Body of pancreas (tissue), 4 donors: ENCODE results near the gene ANKUB1. TPM values are rescaled to one million over a fixed set of nuclear protein-coding genes. Genes with fewer than 3 reads are reported as not detected.

Experiments
- ATAC-seq: fragments of 150-250 bp; one replicate; pipeline ENCODE4 v1.9.1; 2016
- DNase-seq, 4 donors: peaks; one replicate each; pipeline ENCODE4 v3.0.0-alpha.2; 2019
- H3K27ac ChIP-seq, 4 donors: fragments of 200-600 bp; sonication (generic); 1 replicate in 3 of 4; 2 replicates in 1 of 4; pipeline versions ENCODE4 v1.5.1 to v1.6.1; 2016 to 2019; ENCODE audit warnings: mild to moderate bottlenecking in 1 of 4, mixed read lengths in 1 of 4, moderate library complexity in 1 of 4
- H3K27me3 ChIP-seq, 2 donors: fragments of 200-600 bp; sonication (generic); one replicate each; pipeline ENCODE4 v1.6.0; 2016; ENCODE audit warnings: mild to moderate bottlenecking in 1 of 2
- H3K36me3 ChIP-seq, 2 donors: fragments of 200-600 bp; sonication (generic); replicated peaks in 1 of 2; 2 replicates each; pipeline ENCODE4 v1.5.1; 2016; ENCODE audit warnings: low read depth in 2 of 2; ENCODE audit not compliant: insufficient read depth in 1 of 2
- H3K4me1 ChIP-seq: fragments of 200-600 bp; sonication (generic); one replicate; pipeline ENCODE4 v1.6.0; 2016
- H3K4me3 ChIP-seq, 2 donors: fragments of 200-600 bp; sonication (generic); 1 replicate in 1 of 2; 2 replicates in 1 of 2; pipeline ENCODE4 v1.5.1; 2016 to 2019
- H3K9me3 ChIP-seq, 3 donors: fragments of 200-600 bp; sonication (generic); 1 replicate in 2 of 3; 2 replicates in 1 of 3; pipeline ENCODE4 v1.5.1; 2016
- CTCF ChIP-seq, 7 experiments: fragments of 450-650 bp in 4 of 7; fragments of 200-600 bp in 3 of 7; sonication (generic) in 3 of 7; IDR thresholded peaks; one replicate each; pipeline ENCODE4 v1.5.1; 2016 to 2019; ENCODE audit warnings: antibody characterized with exemption in 7 of 7
- POLR2A ChIP-seq, 3 donors: fragments of 450-650 bp; IDR thresholded peaks; one replicate each; pipeline ENCODE4 v1.6.1; 2016; ENCODE audit warnings: antibody characterized with exemption in 3 of 3, mild to moderate bottlenecking in 2 of 3
- whole genome bisulfite sequencing, 2 donors: methylation state at CpG; one replicate each; pipeline ENCODE4 v1.1.5; 2017; 5-methylcytosine and 5-hydroxymethylcytosine counted together
- intact Hi-C: fragments of 100-400 bp; cut with DNase I; formaldehyde crosslinking; loops from one replicate; pipeline ENCODE4 v1.15.1; 2023
- total RNA-seq, 2 donors: library from RNA; depleted of rRNA; stranded (reverse); fragments of >200 nt; gene quantifications; one replicate each; pipeline ENCODE4 v1.1.0, GENCODE V29; 2016

Gene ANKUB1
- total RNA-seq, 2 donors from 2014 or later = not detected

- intact Hi-C loops = no loop called here
- H3K9me3 ChIP-seq = no peaks in the 10 kb centered on the region
- WGBS, 2 donors = 50 to 59% methylated on average over 1 of the region's 1 CpG
Measured at GRCh38 chr3:149801195-149801594, 8.8 kb upstream of the ANKUB1 start.

GRCh38 chr3:149800693-149801092 is 8.3 kb upstream of the ANKUB1 start:
- no peaks in the 10 kb centered on the region for H3K9me3 ChIP-seq

More at GRCh38 chr3:149801195-149801594, 8.8 kb upstream of the ANKUB1 start:
- TF ChIP-seq CTCF (IDR thresholded peaks at IDR 0.05) = no peak
- no peak for TF ChIP-seq POLR2A (IDR thresholded peaks at IDR 0.05)
- Histone ChIP-seq H3K4me3 (no peak overlapping the region), H3K4me1 (no peaks in the 10 kb centered on the region), H3K27ac (no peak overlapping the region), H3K36me3 (no peaks in the 10 kb centered on the region), H3K27me3 (no peaks in the 10 kb centered on the region)
- ATAC-seq (no peak), DNase-seq (no peak)

GRCh38 chr3:149796026-149796425 is 3.7 kb upstream of the ANKUB1 start:
- ATAC-seq = no peak
- no peaks in the 10 kb centered on the region for H3K4me1 ChIP-seq
- H3K27me3 ChIP-seq = no peaks in the 10 kb centered on the region
- H3K4me3 ChIP-seq = no peak overlapping the region
- H3K27ac ChIP-seq = no peak overlapping the region
- WGBS, 2 donors = 88 to 96% methylated on average over 1 of the region's 1 CpG
- no peaks in the 10 kb centered on the region for H3K9me3 ChIP-seq
- intact Hi-C loops = no loop called here
- H3K36me3 ChIP-seq = no peaks in the 10 kb centered on the region
- TF ChIP-seq POLR2A (IDR thresholded peaks at IDR 0.05) = no peak
- no peak for DNase-seq

More at GRCh38 chr3:149800693-149801092, 8.3 kb upstream of the ANKUB1 start:
- intact Hi-C loops = no loop called here
- TF ChIP-seq CTCF (IDR thresholded peaks at IDR 0.05) (no peak), POLR2A (IDR thresholded peaks at IDR 0.05) (no peak)
- H3K4me1 ChIP-seq = no peaks in the 10 kb centered on the region
- H3K27ac ChIP-seq = no peak overlapping the region
- DNase-seq = no peak
- no peaks in the 10 kb centered on the region for H3K27me3 ChIP-seq
- WGBS, 2 donors = 92% methylated on average over 8 of the region's 8 CpGs
- H3K4me3 ChIP-seq = no peak overlapping the region
- no peaks in the 10 kb centered on the region for H3K36me3 ChIP-seq
- ATAC-seq = no peak

- H3K4me1 ChIP-seq = no peaks in the 10 kb centered on the region
- TF ChIP-seq CTCF (IDR thresholded peaks at IDR 0.05) (no peak), POLR2A (IDR thresholded peaks at IDR 0.05) (no peak)
- no peak overlapping the region for H3K4me3 ChIP-seq
- H3K9me3 ChIP-seq = no peaks in the 10 kb centered on the region
- intact Hi-C loops = no loop called here
- no peak for DNase-seq
- no peak overlapping the region for H3K27ac ChIP-seq
- WGBS, 2 donors = 44 to 49% methylated on average over 3 of the region's 3 CpGs
- no peaks in the 10 kb centered on the region for H3K27me3 ChIP-seq
- no peaks in the 10 kb centered on the region for H3K36me3 ChIP-seq
- no peak for ATAC-seq
Measured at GRCh38 chr3:149790698-149791097, 1.7 kb downstream of the ANKUB1 start.

GRCh38 chr3:149790268-149790667 is 2.1 kb downstream of the ANKUB1 start:
- Histone ChIP-seq H3K4me3 (no peak overlapping the region), H3K27me3 (no peaks in the 10 kb centered on the region), H3K9me3 (no peaks in the 10 kb centered on the region), H3K36me3 (no peaks in the 10 kb centered on the region), H3K27ac (no peak overlapping the region), H3K4me1 (no peaks in the 10 kb centered on the region)
- ATAC-seq (no peak), DNase-seq (no peak)
- no peak for TF ChIP-seq POLR2A (IDR thresholded peaks at IDR 0.05)
- intact Hi-C loops = no loop called here
- WGBS, 2 donors = 69 to 71% methylated on average over 2 of the region's 2 CpGs

GRCh38 chr3:149784064-149784704 is 8.2 kb downstream of the ANKUB1 start:
- intact Hi-C loops = no loop called here
- TF ChIP-seq POLR2A (IDR thresholded peaks at IDR 0.05) (no peak), CTCF (IDR thresholded peaks at IDR 0.05) (no peak)
- DNase-seq (no peak), ATAC-seq (no peak)
- no peak overlapping the region for H3K4me3 ChIP-seq
- H3K27me3 ChIP-seq = no peaks in the 10 kb centered on the region
- WGBS, 2 donors = 70 to 81% methylated on average over 5 of the region's 5 CpGs
- H3K36me3 ChIP-seq = no peaks in the 10 kb centered on the region
- no peaks in the 10 kb centered on the region for H3K9me3 ChIP-seq
- H3K4me1 ChIP-seq = no peaks in the 10 kb centered on the region
- no peak overlapping the region for H3K27ac ChIP-seq
